HUES6 (cell line): Measurements from ENCODE around the gene ATN1.
A peak's percentile ranks its signal among the peaks of the same experiment; 100 is the strongest.
"Not testable (repeated sequence)": the region's sequence is repeated elsewhere in the genome, so short reads cannot be mapped to it uniquely, and the experiment has no call there.

Source experiments
- H3K27ac ChIP-seq: 2 replicates; pipeline ENCODE4 v1.7.0; 2013; ENCODE audit warnings: low read depth, mild to moderate bottlenecking, low read length, inconsistent platforms
- H3K27me3 ChIP-seq: 2 replicates; pipeline ENCODE4 v1.6.1; 2013; ENCODE audit warnings: low read length; ENCODE audit not compliant: control insufficient read depth, insufficient read depth
- H3K36me3 ChIP-seq: 2 replicates; pipeline ENCODE4 v1.6.1; 2013; ENCODE audit warnings: low read length; ENCODE audit not compliant: control insufficient read depth, insufficient read depth
- H3K4me1 ChIP-seq: 2 replicates; pipeline ENCODE4 v1.6.1; 2013; ENCODE audit warnings: low read length; ENCODE audit not compliant: control insufficient read depth, insufficient read depth
- H3K4me3 ChIP-seq: 2 replicates; pipeline ENCODE4 v1.5.1; 2013; ENCODE audit warnings: low read depth, low read length
- H3K9ac ChIP-seq: one replicate; pipeline ENCODE4 v1.6.1; 2013; ENCODE audit warnings: mild to moderate bottlenecking, low read length
- H3K9me3 ChIP-seq: 2 replicates; pipeline ENCODE4 v1.6.1; 2013; ENCODE audit warnings: low read depth, low read length; ENCODE audit not compliant: control insufficient read depth, insufficient read depth

ATN1 gene, protein sequence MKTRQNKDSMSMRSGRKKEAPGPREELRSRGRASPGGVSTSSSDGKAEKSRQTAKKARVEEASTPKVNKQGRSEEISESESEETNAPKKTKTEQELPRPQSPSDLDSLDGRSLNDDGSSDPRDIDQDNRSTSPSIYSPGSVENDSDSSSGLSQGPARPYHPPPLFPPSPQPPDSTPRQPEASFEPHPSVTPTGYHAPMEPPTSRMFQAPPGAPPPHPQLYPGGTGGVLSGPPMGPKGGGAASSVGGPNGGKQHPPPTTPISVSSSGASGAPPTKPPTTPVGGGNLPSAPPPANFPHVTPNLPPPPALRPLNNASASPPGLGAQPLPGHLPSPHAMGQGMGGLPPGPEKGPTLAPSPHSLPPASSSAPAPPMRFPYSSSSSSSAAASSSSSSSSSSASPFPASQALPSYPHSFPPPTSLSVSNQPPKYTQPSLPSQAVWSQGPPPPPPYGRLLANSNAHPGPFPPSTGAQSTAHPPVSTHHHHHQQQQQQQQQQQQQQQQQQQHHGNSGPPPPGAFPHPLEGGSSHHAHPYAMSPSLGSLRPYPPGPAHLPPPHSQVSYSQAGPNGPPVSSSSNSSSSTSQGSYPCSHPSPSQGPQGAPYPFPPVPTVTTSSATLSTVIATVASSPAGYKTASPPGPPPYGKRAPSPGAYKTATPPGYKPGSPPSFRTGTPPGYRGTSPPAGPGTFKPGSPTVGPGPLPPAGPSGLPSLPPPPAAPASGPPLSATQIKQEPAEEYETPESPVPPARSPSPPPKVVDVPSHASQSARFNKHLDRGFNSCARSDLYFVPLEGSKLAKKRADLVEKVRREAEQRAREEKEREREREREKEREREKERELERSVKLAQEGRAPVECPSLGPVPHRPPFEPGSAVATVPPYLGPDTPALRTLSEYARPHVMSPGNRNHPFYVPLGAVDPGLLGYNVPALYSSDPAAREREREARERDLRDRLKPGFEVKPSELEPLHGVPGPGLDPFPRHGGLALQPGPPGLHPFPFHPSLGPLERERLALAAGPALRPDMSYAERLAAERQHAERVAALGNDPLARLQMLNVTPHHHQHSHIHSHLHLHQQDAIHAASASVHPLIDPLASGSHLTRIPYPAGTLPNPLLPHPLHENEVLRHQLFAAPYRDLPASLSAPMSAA (N-terminal part only)

DNA sequence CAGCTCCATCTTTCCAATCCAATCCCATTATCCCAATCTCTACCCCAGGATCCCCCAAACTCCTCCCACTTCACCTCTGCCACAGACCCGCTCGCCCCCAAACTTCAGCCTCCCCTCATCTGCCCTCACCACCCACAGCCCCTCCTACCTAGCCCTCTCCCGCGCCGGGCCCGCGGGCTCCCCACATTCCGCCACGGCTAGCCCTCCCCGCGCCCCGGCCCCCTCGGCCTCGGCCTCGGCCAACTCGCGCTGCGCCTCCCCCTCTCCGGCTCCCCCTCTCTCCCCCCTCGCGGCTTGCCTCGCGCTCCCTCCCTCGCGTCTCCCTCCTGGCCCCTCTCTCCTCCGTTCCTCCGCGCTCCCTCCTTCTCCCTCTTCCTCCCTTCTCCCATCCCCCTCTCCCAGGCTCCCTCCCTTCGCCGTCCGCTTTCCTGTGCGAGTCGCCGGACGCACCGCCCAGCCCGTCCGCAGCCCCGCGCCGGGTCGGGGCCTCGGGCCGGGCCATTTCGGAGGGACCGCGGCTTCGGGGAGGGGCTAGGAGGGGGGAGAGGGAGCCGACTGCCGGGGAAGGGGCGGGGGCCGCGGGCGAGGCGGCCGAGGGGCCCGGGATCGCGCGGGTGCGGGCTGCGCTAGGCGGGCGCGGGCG, at the start of gene ATN1:
Gene ATN1 (plus strand): TSS at position 581 of the 643 bp plus-strand sequence. CDS start 6,043 bp downstream, outside the sequence.
- peaks cover 37% of the 10 kb centered on the region for H3K4me1 ChIP-seq
- peak within 1 kb of the TSS; percentile 69; the same call in 1 of the 2 replicates for H3K27ac ChIP-seq
- peaks cover 17% of the 10 kb centered on the region for H3K36me3 ChIP-seq
- no peaks in the 10 kb centered on the region for H3K9me3 ChIP-seq
- peak within 1 kb of the TSS; percentile 89 for H3K4me3 ChIP-seq
- peak within 1 kb of the TSS; percentile 84 for H3K9ac ChIP-seq
- no peaks in the 10 kb centered on the region for H3K27me3 ChIP-seq

GRCh38 chr12:6879824-6880223, 47.9 kb upstream of the ATN1 start:
- H3K36me3 ChIP-seq, result peaks cover 27% of the 10 kb centered on the region
- H3K27me3 ChIP-seq, H3K9me3 ChIP-seq, H3K4me3 ChIP-seq, H3K27ac ChIP-seq, H3K9ac ChIP-seq, H3K4me1 ChIP-seq: not testable (repeated sequence)

- Histone ChIP-seq H3K9ac (no peak overlapping the region), H3K36me3 (peaks cover 17% of the 10 kb centered on the region), H3K27me3 (no peaks in the 10 kb centered on the region), H3K27ac (no peak overlapping the region), H3K4me1 (peaks cover 24% of the 10 kb centered on the region), H3K9me3 (no peaks in the 10 kb centered on the region), H3K4me3 (no peak overlapping the region)
Measured at GRCh38 chr12:6883252-6883651, 44.5 kb upstream of the ATN1 start.

- H3K4me3 ChIP-seq, result no peak overlapping the region
- no peaks in the 10 kb centered on the region for H3K27me3 ChIP-seq
- no peaks in the 10 kb centered on the region for H3K9me3 ChIP-seq
- peaks cover 17% of the 10 kb centered on the region for H3K36me3 ChIP-seq
- no peak overlapping the region for H3K27ac ChIP-seq
- H3K4me1 ChIP-seq, result peaks cover 28% of the 10 kb centered on the region
- H3K9ac ChIP-seq, result no peak overlapping the region
Measured at GRCh38 chr12:6883683-6884082, 44.1 kb upstream of the ATN1 start.

DNA sequence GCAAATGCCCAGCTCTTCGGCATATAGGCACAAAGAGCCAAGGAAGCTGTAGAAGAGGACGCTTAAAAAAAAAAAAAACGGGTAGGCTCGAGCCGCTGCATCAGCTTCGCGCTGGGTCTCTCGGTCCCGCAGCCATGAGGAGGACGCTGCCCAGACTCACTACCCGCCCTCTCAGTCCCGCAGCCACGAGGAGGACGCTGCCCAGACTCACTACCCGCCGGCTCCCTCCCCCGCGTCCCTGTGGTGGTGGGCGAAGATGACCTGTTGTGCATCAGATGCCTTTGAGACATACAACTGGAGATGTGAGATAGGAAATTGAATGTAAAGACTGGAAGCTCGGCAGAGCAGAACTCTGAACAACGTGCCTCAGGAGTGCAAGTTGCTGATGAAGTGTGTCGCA, 43.2 kb upstream of the ATN1 start:
- peak overlapping the region; percentile 89; the same call in 1 of the 2 replicates for H3K27ac ChIP-seq
- H3K4me1 ChIP-seq, result peaks cover 28% of the 10 kb centered on the region
- no peaks in the 10 kb centered on the region for H3K9me3 ChIP-seq
- H3K36me3 ChIP-seq, result peaks cover 17% of the 10 kb centered on the region
- no peak overlapping the region for H3K9ac ChIP-seq
- no peak overlapping the region for H3K4me3 ChIP-seq
- H3K27me3 ChIP-seq, result no peaks in the 10 kb centered on the region

- not testable (repeated sequence) for H3K27me3 ChIP-seq, H3K9me3 ChIP-seq, H3K4me3 ChIP-seq
- Histone ChIP-seq H3K36me3 (peaks cover 17% of the 10 kb centered on the region), H3K9ac (peak overlapping the region; percentile 57), H3K4me1 (peaks cover 34% of the 10 kb centered on the region), H3K27ac (peak overlapping the region; percentile 79; the same call in 1 of the 2 replicates)
Measured at GRCh38 chr12:6886206-6886999, 41.4 kb upstream of the ATN1 start.

DNA sequence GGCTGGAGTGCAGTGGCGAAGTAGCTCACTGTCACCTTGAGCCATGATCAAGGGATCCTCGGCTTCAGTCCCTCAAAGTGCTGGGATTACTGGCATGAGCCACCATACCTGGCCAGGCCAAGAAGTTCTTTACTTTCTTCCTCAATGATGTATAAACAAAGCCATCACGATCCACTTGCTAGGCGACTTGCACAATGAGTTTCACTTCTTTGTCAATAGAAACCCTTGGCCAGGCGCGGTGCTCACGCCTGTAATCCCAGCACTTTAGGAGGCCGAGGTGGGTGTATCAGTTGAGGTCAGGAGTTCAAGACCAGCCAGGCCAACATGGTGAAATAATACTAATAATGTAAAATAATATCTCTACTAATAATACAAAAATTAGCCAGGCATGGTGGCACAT, 40.3 kb upstream of the ATN1 start:
- Histone ChIP-seq H3K4me1 (peaks cover 39% of the 10 kb centered on the region), H3K4me3 (no peak overlapping the region), H3K36me3 (peaks cover 17% of the 10 kb centered on the region), H3K27me3 (no peaks in the 10 kb centered on the region), H3K27ac (peak overlapping the region; percentile 79; the same call in 1 of the 2 replicates), H3K9me3 (no peaks in the 10 kb centered on the region), H3K9ac (no peak overlapping the region)

DNA sequence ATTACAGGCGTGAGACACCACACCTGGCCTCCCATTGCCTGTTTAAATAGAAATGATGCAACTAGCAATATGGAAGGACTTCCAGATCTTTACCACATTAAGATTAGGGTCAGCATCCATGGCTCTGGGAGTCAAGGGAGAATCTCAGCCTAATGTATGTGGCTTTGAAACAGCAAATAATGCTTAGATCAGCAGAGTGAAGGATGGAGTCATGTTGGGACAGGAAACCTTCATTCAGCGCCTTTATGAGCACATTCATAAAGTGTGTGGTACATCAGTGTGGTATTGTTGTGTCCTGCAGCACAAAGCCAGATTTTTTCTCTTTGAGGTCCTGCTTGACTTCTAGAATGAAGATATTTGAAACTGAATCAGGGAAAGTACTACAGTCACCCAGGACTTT, 39.4 kb upstream of the ATN1 start:
- H3K27ac ChIP-seq, result peak overlapping the region; percentile 4; the same call in 1 of the 2 replicates
- peaks cover 15% of the 10 kb centered on the region for H3K36me3 ChIP-seq
- no peaks in the 10 kb centered on the region for H3K27me3 ChIP-seq
- H3K4me1 ChIP-seq, result peaks cover 39% of the 10 kb centered on the region
- H3K9ac ChIP-seq, result no peak overlapping the region
- no peak overlapping the region for H3K4me3 ChIP-seq
- H3K9me3 ChIP-seq, result no peaks in the 10 kb centered on the region

DNA sequence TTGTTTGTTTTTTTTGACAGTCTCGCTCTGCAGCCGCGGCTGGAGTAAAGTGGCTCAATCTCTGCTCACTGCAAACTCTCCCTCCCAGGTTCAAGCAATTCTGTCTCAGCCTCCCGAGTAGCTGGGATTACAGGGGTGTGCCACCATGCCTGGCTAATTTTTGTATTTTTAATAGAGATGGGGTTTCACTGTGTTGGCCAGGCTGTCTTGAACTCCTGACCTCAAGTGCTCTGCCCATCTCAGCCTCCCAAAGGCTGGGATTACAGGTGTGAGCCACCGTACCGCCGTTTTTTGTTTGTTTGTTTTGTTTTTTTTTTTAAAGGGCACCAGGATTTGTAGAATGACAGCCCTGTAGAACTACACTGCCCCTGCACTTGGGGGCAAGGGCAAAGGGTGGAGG, 39.0 kb upstream of the ATN1 start:
- H3K9me3 ChIP-seq, H3K4me3 ChIP-seq, H3K9ac ChIP-seq, H3K27me3 ChIP-seq: not testable (repeated sequence)
- Histone ChIP-seq H3K36me3 (peaks cover 11% of the 10 kb centered on the region), H3K4me1 (peaks cover 39% of the 10 kb centered on the region), H3K27ac (peak overlapping the region; percentile 4; the same call in 1 of the 2 replicates)
